DOHH2 (cell line): ENCODE results near the gene CFAP52.

Source experiments
- CTCF ChIP-seq: fragments of 200-600 bp; sonication (generic); IDR thresholded peaks from one replicate; pipeline ENCODE4 v1.5.1; 2014; ENCODE audit warnings: antibody characterized with exemption, mild to moderate bottlenecking, low read depth, low read length; ENCODE audit not compliant: poor library complexity, severe bottlenecking
- EZH2phosphoT487 ChIP-seq: fragments of 200-600 bp; sonication (generic); IDR thresholded peaks from 2 replicates; pipeline ENCODE4 v1.6.1; 2017; ENCODE audit warnings: borderline replicate concordance, mild to moderate bottlenecking, antibody characterized with exemption, low read length, moderate library complexity, mixed read lengths

DNA sequence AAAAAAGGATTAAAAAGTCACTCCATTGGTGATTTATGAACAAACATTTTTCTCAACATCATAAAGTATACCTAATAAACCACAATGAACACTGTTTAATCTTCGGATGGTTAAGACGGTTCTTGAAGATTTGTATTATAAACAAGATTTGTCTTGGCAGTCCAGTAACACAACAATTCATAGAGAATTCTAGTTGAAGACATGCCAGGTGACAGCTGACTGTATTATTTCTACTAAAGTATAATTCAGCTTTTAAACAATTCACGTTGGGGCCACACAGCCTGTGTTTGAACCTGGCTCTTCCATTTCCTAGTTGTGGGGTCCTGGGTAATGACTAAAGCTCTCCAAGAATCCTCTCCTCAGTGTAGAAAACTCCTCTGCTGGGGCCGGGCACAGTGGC lies 22.8 kb upstream of the CFAP52 start:
- TF ChIP-seq CTCF, result no peak
- no peak for TF ChIP-seq EZH2phosphoT487
